HG02678 (cell line): Measurements from ENCODE around the gene CRHR2.
"Not testable (repeated sequence)": the region's sequence is repeated elsewhere in the genome, so short reads cannot be mapped to it uniquely, and the experiment has no call there.

Source experiments
- ATAC-seq: cut with Tn5 transposase; IDR thresholded peaks from one replicate; pipeline ENCODE4 v1.9.1; 2021; ENCODE audit warnings: mild to moderate bottlenecking, moderate library complexity; ENCODE audit not compliant: unreplicated experiment

The CRHR2 gene

DNA sequence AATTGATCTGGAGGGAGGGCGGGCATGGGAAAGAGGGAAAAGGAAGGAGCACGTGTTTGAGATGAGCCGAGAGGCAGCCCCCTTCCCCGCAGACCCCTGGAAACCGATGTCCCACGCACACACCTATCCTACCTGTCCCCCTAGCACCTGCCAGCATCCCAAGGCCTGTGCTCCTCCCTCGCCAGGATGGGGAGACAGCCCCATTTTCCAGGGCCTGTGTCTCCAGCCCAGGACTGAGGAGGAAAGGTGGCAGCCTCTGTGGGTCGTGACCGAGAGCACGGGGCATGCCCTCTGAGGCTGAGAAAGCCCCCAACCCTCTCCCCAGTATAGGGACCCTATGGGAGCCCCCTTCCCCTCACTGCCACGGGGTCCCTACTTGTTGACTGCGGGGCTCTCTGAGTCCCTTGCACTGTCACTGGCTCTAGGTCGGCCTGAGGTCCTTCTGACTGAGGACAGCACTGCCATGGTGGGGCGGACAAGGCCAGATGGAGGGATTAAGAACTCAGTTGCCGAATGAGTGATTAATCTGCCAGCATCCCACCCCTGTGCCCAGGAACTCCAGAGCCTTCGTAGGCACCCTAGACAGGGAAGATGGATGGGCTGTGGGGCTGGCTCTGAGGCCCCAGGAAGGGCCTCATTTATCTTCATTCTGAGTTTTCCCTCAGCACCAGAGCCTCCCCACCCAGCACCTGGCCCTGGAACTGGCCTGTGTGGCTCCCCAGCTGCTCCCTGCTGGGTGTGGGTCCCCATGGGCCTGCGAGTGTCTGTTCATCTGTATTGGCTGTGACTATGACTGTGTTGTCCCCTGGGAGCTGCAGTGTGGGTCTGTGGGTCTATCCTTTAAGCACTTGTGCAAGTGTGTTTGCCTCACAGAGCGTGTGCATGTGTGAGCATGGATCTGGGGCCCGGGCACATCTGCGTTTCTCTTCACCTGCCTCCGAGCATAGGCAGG, 26.0 kb downstream of the CRHR2 start:
- no peak for ATAC-seq

DNA sequence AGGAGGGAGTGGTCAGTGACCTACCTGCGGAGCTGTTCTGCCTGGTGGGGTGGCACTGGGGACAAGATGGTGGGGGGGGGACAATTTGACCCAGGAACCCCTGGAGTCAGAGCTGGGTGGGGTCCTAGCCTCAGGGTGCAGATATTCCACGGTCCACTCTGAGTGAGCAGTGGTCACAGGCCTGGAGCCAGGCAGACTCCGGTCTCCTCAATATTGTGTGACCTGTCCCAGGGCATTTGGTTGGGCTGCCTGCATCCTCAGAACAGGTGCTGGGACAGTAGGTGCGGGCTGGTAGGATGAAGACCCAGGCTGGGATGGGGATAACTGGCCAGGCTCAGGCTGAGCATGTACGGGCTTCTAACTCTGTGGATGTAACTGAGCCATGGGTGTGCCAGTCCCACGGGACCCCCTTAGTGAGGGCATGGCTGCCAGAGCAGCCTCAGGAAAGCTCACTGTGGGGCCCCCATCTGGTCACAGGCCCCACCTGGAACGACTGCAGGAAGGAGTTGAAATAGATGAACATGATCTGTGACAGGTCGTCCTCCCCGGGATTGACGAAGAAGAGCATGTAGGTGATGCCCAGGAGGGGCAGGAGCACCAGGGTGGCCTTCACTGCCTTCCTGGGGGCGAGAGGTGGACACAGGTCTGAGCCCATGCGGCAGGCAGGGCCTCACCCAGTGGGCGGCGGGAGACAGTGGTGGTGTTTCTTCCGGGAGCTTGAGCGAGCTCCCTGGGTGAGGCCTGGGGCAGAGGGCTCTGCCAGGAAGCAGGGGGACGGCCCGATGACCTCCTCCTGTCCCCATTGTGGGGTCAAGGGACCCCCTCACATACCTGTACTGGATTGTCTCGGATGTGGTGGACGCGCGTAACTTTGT, 26.9 kb downstream of the CRHR2 start:
- ATAC-seq: no peak

DNA sequence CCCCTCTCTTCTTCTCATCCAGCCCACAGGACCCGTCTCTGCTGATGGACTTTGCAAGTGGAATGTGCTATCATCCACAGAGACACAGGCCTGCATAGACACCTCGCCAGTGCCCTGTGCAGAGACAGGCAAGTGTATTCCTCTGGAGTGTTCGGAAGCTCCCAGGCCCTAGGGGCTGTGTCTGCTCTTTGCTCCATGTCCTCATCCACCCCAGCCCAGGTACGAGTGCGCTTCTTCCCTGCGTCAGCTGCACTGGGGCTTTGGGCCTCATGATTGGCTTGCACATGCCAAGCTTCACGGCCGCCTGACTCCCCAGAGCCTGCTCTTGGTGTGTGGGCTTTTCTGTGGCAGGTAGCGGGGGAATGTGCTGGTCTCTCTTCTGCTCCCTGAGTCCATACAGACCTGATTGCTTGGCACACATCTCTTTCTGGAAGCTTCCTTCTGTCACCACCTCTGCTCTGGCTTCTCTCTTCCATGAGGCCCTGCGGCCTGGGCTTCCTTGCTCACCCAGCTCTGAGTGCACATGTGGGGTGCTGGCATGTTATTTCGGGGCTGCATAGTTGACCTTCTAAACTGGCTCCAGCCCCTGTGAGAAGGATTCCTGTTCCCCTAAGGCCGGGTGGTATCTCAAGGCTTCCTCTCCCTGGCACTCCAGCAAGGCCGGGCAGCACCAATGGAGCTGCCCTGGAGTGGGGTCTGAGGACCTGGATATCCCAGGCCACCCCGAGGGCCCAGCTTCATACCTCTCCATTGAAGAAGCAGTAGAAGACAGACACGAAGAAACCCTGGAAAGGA, 27.8 kb downstream of the CRHR2 start:
- ATAC-seq: no peak

DNA sequence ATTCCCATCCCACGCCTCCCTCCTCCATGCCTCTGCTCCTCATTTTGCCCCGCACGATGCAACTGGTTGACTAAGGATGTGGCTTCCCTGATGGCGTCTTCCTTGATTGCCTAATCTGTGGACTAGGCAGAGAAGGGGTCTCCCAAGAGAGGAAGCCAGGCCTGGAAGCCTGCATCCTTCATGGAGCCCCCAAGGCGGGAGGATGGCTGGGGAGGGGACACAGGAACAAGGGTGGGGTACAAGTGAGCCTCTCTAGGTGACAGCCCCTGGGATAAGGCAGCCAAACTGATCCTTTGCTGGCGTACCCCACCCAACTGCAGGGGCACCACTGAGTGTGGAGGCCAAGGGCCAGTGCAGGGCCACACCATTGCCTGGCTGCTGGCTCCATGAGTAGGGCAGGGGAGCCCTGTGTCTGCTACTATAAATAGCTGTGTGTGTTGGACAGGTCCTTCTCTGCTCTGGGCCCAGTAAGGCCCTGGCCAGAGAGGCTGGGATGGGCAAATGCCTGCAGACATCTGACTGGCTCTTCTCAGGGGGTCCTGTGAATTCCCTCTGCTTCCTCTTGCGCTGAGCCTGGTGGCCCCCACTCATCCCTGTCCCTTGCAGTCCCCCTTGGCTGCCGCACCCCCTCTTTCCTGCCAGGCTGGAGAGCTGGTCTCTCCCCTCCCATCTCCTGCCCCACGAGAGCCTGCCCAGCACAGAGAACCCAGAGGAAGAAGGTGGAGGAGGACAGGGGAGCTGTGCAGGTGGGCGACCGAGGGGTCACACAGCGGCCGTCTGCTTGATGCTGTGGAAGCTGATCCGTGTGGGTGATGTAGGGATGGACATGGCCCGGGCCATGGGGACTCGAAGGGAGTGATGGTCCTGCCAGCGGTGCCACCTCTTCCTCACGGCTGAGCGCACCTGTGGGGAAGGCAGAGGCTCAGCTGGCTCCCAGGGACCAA, 29.3 kb downstream of the CRHR2 start:
- ATAC-seq: no peak

DNA sequence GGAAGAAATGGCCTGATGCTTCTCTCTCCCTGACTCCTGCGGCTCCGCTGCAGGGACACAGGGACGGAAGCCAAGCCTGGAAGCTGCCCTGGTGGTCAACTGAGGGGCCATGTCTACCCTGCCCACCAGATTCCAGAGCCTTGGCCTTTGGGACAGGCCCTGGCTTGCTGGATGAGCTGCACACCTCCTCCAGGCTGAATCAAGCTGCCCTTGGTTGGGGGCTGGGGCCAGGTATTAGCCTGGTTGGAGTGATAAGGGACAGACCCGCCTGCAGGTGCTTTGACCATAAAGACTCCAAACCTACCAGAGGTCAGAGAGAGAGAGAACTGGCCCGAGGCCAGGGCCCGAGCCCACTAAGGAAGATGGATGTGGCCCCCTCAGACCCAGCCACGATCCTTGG, 30.1 kb downstream of the CRHR2 start:
- no peak for ATAC-seq

DNA sequence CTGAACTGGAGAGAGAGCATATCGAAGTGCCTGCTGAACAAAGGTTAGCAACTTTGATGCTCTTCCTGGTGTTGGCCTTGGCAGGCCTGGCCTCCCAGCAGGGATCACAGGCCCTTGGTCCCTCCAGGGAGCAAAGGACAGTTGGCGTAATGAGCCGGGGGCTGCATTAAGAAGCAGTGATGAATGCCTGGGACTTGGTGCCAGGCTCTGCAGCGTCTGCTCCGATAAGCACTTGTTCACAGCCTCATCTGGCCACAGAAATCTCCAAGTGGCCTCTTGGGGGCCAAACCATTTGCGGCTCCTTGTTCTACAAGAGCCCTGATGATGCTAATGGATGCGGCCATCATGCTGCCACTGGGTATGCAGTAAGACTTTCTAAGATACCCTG, 31.8 kb downstream of the CRHR2 start:
- ATAC-seq: no peak

DNA sequence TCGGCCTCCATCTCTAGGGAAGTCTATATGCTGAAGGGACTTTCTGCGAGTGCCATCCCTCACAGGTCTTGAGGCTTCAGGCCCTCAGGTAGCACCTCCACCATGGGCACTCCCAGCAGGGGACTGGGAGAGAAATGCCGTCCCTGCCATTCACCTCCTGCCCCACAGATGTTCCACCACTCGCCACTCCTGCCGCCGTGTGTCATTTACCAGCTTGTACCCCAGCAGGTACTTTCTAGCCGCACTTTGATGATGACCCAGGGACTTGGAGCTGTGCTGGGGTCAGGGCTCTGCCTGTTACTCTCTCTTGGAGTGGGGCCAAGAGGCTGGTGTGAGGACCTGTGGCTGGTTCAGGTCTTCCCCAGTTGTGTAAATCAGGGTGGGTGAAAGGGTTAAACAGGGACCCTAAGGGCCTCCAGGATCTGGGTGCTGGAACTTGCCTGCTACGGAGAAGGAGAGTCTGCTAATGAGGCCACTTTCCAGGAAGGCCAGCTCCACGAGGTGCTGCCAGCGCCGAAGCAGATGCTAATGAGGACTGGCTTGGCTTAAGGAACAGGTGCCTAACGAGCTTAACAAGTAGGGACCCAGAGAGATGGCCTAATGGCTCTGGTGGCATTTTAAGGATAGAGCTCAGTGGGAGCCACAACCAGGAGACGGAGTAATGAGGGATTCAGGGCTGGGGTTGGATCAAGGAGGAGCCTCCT, 32.4 kb downstream of the CRHR2 start:
- no peak for ATAC-seq

DNA sequence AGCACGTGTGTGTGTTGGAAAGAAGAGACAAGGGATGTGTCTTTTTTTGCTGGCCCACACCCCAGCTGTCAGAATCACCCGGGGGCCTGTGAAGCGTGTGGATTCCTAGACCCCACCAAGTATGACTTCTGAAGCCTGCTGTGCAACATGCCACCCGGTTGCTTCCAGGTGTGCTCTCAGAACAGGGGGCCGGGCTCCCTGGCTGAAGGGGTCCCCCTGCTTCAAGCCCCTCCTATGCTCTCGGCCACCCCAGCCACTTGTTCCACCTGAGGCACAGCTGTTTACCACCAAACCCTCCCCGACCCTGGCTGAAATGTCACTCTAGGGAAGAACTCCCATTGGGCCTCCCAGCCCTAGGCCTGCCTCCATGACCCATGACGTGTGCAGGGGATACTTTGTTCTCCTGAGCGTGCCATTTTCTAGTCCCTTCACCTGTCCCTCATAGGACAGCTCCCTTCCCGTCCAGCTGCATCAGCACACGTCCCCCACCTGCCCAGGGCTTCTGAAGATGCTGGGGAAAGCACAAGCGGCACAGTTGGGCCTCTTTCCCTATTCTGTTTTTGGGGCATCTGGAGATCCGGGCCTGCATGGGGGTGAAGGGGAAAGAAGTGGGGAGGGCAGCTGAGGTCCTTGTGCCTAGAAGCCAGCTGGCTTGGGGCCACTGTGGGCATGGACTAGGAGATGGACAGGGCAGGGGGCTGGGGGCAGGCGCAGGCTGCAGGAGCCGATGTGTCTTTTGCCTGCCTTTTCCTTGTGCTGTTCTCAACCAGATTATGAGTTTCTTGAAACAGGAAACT, 33.3 kb downstream of the CRHR2 start:
- ATAC-seq: no peak

DNA sequence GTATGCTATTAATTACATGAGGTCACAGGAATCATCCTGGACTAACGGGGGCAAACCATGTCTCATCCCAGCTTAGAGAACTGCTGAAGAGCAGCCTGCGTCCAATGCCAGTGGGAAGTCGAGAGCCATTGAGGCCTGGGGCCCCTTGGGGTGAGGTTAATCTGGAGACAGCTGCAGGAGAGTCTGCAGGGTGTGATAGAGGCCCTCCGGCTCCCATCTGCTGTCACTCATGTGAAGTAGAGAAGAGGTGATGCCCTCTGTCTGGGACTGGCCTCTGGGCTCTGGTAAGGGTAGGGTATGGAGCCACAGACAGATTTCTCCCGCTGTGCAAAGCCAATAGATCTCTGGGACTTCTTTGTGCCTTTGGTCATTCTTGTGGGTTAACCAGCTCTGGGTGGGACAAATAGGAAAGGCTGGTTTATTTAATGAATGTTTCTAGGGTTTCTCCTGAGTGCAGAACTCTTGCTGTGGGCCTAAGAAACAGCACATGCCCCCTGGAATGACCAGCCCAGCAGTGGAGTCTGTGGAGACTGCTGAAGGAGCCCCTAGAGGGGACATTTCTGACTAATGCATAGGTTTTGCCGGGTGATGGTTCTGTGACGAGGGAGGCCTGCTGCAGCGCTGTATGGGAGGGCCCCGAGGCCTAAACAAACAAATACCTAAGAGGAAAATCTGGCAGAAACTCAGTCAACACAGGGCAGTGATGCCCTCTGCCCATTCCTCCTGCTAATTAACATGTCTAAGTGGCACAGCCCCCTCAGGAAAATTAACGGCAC, 34.5 kb downstream of the CRHR2 start:
- ATAC-seq: no peak

DNA sequence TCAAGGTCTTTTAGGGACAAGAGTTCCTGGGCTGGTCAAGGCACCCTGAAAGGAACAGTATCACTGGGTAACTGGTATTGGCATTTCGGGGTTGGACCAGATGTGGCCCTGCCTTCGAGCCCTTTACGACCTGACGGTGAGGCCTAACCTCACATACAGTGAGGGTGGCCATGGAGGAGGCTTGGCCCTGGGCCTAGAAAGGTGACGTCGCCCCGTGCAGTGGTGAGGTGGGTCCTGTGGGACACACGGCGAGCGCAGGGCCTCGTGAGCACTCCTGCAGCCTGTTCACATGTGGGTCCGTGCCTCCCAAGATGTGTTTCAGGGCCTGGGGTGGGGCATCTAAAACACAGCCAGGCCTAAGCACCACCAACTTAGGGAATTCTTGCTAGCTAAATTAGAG, 36.1 kb downstream of the CRHR2 start:
- no peak for ATAC-seq

DNA sequence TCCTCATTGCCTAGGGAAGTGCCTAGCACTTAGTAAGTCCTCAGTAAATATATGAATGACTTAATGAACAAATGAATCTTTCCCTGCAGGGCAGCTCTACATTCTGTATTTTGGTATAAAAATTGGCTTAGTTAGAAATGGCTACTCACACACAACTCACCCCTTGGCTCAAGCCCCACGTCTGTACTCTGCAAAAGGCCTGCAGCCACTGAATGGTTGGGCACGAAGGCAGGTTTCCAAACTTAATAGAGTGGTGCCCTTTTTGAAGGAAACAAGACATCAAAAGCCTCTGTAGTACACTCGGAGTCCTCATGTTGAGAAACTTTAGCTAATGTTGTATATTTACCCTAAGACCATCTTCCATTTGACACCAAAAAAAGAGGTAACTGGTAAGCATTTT, 36.6 kb downstream of the CRHR2 start:
- ATAC-seq: no peak

DNA sequence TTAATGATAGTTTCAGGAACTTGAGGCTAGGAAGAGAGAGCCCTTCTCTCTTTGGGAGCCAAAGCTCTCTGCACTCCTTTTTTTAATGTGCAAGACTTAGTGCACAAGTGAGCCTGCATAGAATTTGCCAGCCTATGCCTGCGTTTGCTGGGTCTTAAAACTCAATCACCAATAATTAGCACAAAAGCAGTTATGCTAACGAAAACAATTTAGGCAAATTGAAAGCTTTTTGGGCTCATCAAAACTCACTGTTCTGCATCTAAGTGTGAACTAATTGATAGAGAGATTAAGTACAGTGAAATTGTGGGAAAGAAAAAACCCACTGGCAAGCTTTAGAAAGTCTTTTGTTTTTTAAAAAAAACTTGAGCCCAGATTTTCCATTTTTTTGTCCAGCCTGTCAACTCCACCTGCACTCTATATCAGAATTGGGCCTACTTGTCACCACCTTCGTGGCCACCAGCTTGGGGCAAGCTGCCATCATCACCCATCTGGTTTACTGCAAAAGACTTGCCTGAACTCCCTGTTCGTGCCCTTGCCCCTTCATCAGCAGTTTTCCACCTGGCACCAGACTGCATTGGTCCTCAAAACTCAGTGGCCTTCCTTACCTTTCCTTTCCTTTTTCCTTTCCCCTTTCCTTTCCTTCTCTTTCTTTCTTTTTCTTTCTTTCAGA, 37.8 kb downstream of the CRHR2 start:
- no peak for ATAC-seq

DNA sequence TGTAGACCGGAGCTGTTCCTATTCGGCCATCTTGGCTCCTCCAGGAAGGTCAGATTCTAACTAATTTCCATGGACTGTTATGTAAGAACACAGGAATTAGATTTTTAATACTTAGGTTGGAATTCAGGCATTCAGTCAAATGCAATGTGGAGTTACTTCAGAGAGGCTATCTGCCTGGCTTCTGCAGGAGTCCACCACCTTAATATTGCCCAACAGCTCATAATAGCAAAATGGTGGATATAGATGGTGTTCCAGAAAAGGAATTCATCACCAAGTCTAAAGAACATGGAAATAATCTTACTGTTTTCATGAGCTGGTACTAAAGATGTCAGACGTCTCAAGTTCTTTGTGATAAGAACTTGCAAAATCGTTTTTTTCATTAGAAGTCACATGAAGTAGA, 39.5 kb downstream of the CRHR2 start:
- ATAC-seq: no peak

DNA sequence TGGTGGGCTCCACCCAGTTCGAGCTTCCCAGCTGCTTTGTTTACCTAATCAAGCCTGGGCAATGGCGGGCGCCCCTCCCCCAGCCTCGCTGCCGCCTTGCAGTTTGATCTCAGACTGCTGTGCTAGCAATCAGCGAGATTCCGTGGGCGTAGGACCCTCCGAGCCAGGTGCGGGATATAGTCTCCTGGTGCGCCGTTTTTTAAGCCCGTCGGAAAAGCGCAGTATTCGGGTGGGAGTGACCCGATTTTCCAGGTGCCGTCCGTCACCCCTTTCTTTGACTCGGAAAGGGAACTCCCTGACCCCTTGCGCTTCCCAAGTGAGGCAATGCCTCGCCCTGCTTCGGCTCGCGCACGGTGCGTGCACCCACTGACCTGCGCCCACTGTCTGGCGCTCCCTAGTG, 39.9 kb downstream of the CRHR2 start:
- ATAC-seq: not testable (repeated sequence)

DNA sequence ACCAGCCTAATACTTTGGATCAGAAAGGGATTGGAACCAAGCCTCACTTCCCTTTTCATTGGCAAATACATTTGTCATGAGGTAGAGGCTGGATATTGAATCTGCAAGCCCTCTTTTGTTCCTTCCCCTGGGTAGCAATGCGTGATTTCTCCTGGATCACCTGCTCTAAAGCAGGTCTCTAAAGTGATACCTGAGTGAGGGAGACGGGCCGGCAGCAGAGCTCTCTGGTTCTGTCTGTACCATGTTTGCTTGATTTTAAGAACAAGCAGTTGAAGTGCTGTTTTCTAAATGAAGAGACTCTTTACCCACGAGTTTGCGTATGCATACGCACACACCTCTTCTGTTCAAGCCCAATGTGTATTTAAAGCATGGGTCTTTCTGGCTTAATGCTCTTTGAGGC, 46.5 kb downstream of the CRHR2 start:
- no peak for ATAC-seq

DNA sequence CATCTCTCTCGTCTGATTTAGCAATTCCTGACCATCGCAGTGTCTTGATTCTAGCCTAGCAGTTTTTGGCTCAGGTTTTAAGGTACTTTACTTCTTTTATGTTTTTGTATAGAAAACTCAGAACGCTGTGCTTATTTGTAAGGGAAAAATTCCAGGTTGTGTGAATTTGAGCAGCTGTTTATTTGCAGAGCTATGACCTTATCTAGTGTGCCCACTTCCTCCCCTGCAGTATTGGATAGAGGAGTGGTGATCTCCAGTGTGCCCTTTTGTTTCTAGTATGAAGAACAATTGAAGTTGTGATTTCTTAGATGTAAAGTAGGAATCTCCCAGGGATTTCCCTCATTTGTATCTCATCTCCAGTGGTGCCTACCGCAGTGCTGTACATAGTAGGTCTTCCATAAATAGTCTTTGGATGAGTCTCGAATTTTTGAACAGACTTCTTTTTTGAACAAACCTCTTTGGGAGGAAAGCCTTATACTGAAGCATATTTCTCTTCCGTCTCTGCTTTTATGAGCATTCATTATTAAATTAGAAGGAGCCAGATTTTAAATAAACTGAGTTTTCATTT, 47.5 kb downstream of the CRHR2 start:
- no peak for ATAC-seq

DNA sequence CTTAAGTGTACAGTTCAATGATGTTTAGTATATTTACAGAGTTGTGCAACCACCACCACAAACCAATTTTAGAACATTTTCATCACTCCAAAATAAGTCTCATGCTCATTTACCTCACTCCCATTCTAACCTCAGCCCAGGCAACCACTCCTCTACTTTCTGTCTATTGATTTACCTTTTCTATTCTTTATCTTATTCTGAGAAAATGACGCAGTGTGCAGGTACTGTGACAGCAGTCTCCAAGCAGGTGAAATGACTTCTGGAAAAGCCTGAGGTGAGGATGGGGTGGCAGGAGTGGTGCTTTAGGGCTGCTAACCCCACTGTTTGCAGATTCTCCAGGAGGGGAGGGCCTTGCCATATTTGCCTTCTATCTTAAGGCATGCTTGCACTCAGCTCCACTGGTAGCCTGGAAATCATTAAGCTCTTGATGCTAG, 48.0 kb downstream of the CRHR2 start:
- no peak for ATAC-seq
